Progenitor cell of endocrine pancreas (in vitro differentiated cells): Measurements from ENCODE around the gene PCAT7. TPM values are rescaled to one million over a fixed set of nuclear protein-coding genes. Genes with fewer than 3 reads are reported as not detected.

ENCODE experiments used
- DNase-seq: peaks from one replicate; pipeline ENCODE4 v3.0.0; 2021; ENCODE audit warnings: low spot score; ENCODE audit not compliant: unreplicated experiment
- H3K27ac Mint-ChIP-seq: 2 replicates; pipeline ENCODE4 v1.8.0; 2021; ENCODE audit warnings: mild to moderate bottlenecking, moderate library complexity, mixed read lengths
- H3K27me3 Mint-ChIP-seq: 2 replicates; pipeline ENCODE4 v1.8.0; 2021; ENCODE audit warnings: mixed read lengths
- H3K36me3 Mint-ChIP-seq: 2 replicates; pipeline ENCODE4 v1.8.0; 2022; ENCODE audit warnings: mixed read lengths; ENCODE audit not compliant: insufficient read depth
- H3K4me1 Mint-ChIP-seq: 2 replicates; pipeline ENCODE4 v1.8.0; 2021; ENCODE audit warnings: low read depth, mixed read lengths
- H3K4me3 Mint-ChIP-seq: 2 replicates; pipeline ENCODE4 v1.8.0; 2021; ENCODE audit warnings: low read depth, mild to moderate bottlenecking, moderate library complexity, mixed read lengths
- H3K9me3 Mint-ChIP-seq: 2 replicates; pipeline ENCODE4 v1.8.0; 2021; ENCODE audit warnings: low read depth, mixed read lengths
- total RNA-seq: library from RNA; stranded (reverse); gene quantifications from 2 replicates; pipeline ENCODE4 v1.2.1, GENCODE V29; 2021
- TF ChIP-seq, protein P1 (sequence below): fragments of 200-600 bp; sonication (generic); IDR thresholded peaks from one replicate; pipeline ENCODE4 v1.5.0; 2021; ENCODE audit warnings: antibody characterized with exemption, mild to moderate bottlenecking; ENCODE audit not compliant: unreplicated experiment

The PCAT7 gene
- total RNA-seq, 1 donor from 2014 or later: 13.1 TPM

DNA sequence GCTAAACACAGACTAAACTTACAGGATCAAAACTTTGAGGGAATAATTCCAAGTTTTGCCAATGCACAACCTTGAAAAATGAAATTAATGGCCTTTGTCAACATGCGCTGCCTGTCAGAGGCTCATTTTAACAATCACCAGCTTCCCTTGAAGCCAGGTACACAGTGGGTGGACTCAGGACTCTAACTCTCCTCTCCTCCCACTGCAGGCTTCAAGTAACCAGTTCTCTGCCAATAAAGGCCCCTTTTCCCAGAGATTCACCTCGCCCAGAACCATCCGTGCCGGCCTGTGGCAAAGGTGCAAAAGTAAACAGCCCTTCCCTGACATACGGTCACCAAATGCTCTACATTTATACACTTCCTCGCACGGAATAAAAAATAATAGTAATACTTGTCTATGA is 57.2 kb downstream of the PCAT7 start:
- TF ChIP-seq, protein P1, sequence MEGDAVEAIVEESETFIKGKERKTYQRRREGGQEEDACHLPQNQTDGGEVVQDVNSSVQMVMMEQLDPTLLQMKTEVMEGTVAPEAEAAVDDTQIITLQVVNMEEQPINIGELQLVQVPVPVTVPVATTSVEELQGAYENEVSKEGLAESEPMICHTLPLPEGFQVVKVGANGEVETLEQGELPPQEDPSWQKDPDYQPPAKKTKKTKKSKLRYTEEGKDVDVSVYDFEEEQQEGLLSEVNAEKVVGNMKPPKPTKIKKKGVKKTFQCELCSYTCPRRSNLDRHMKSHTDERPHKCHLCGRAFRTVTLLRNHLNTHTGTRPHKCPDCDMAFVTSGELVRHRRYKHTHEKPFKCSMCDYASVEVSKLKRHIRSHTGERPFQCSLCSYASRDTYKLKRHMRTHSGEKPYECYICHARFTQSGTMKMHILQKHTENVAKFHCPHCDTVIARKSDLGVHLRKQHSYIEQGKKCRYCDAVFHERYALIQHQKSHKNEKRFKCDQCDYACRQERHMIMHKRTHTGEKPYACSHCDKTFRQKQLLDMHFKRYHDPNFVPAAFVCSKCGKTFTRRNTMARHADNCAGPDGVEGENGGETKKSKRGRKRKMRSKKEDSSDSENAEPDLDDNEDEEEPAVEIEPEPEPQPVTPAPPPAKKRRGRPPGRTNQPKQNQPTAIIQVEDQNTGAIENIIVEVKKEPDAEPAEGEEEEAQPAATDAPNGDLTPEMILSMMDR: no peak
- no peaks in the 10 kb centered on the region for H3K36me3 Mint-ChIP-seq
- H3K4me1 Mint-ChIP-seq: peaks cover 38% of the 10 kb centered on the region
- H3K4me3 Mint-ChIP-seq: no peak overlapping the region
- no peaks in the 10 kb centered on the region for H3K9me3 Mint-ChIP-seq
- no peaks in the 10 kb centered on the region for H3K27me3 Mint-ChIP-seq
- no peak overlapping the region for H3K27ac Mint-ChIP-seq
- no peak for DNase-seq

DNA sequence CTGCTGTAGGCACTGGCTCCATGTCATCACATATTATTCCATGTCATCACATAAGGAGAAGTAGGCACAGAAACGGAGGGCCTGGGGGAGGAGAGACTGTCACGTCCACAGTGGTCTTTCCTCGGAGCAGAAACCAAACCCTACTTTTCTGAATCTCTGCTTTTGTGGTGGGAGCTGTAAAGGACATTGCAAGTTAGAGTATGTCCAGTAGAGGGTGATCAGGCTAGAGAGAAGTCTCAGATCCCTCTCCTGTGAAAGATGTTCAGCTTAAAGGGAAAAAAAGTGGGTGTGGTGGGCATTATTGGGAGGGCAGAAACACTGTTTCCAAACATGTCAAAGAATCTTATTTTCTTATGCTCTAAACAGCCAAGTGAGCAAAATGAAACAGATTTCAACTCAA is 58.1 kb downstream of the PCAT7 start:
- Mint-ChIP-seq H3K27me3 (no peaks in the 10 kb centered on the region), H3K36me3 (no peaks in the 10 kb centered on the region), H3K9me3 (no peaks in the 10 kb centered on the region), H3K27ac (peak overlapping the region; percentile 56), H3K4me3 (no peak overlapping the region), H3K4me1 (peaks cover 30% of the 10 kb centered on the region)
- no peak for DNase-seq
- TF ChIP-seq, protein P1: no peak

DNA sequence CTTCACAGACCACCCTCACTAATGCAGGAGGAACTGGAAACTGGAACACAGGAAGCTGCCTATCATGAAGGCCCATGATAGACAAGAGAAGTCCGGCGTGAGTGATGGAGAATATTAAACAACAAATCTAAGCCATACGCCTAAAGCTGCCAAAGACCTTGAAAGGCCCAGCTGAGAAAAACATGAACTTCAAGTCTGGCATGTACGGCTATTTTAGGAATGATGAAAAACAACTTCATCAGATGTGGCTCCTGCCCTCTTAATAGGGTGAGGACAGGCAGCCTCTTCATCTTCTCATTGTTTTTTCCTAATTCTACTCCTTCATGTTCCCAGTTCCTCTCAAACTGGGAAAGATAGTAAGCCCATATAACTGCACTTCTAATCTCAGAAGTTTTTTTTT is 64.1 kb downstream of the PCAT7 start:
- no peak overlapping the region for H3K4me3 Mint-ChIP-seq
- H3K27ac Mint-ChIP-seq: no peak overlapping the region
- TF ChIP-seq, protein P1: no peak

More for the DNA sequence above, 64.1 kb downstream of the PCAT7 start:
- Mint-ChIP-seq H3K9me3 (no peaks in the 10 kb centered on the region), H3K4me1 (no peaks in the 10 kb centered on the region), H3K36me3 (no peaks in the 10 kb centered on the region), H3K27me3 (no peaks in the 10 kb centered on the region)
- DNase-seq: no peak

Other genes starting within 250 kb of the PCAT7 start
- 0.16 TPM in 1 of 2 replicates, not detected in the other for gene NUTM2F, start 226.4 kb upstream of the PCAT7 start, total RNA-seq
- gene FBP2, start 38.7 kb downstream of the PCAT7 start, total RNA-seq: not detected in 2 replicates
- 4.6 and 6.0 TPM in 2 replicates for gene FBP1, start 84.4 kb downstream of the PCAT7 start, total RNA-seq
- gene AOPEP, start 171.6 kb downstream of the PCAT7 start, total RNA-seq: 51.9 and 58.2 TPM in 2 replicates